ENCODE data around the gene VIL1.

The VIL1 gene

DNA sequence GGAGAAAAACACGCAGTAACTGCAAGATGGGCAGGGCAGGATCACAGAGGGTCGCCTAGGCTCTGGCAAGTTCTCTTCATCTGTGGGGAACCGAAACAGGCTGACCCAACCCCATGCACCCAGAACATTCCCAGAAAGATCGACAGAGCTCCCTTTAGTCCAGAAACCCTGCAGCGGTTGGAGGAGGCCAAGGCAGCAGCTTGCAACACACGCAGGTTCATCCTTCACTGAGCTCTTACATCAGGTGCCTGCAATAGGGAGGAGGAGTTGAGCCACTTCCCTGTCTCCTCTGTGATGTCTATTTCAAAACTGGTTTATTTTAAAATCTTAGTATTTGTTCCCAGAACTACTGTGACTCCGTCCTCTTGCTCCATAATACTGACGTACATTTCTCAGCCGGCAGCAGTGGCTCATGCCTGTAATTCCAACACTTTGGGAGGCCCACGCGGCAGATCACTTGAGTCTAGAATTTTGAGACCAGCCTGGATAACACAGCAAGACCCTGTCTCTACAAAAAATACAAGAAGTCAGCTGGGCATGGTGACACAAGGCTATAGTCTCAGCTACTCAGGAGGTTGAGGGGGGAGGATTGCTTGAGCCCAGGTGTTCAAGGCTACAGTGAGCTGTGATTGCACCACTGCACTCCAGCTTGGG, 48.4 kb upstream of the VIL1 start:
- no peak for ATAC-seq
- no peak for TF ChIP-seq SNAI2 (CRISPR knock-in tag; IDR thresholded peaks at IDR 0.05)
- TF ChIP-seq ZFP30 (CRISPR knock-in tag; IDR thresholded peaks at IDR 0.05) = no peak
- TF ChIP-seq ZNF70 (CRISPR knock-in tag; IDR thresholded peaks at IDR 0.05) = no peak
- TF ChIP-seq ZFP3 (CRISPR knock-in tag; IDR thresholded peaks at IDR 0.05) = no peak
- TF ChIP-seq, protein P1, sequence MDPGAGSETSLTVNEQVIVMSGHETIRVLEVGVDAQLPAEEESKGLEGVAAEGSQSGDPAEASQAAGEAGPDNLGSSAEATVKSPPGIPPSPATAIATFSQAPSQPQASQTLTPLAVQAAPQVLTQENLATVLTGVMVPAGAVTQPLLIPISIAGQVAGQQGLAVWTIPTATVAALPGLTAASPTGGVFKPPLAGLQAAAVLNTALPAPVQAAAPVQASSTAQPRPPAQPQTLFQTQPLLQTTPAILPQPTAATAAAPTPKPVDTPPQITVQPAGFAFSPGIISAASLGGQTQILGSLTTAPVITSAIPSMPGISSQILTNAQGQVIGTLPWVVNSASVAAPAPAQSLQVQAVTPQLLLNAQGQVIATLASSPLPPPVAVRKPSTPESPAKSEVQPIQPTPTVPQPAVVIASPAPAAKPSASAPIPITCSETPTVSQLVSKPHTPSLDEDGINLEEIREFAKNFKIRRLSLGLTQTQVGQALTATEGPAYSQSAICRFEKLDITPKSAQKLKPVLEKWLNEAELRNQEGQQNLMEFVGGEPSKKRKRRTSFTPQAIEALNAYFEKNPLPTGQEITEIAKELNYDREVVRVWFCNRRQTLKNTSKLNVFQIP (CRISPR knock-in tag; IDR thresholded peaks at IDR 0.05; ENCODE audit: borderline replicate concordance, low read depth) = no peak
- TF ChIP-seq CSDC2 (CRISPR knock-in tag; IDR thresholded peaks at IDR 0.05) = no peak
- TF ChIP-seq, protein P2, sequence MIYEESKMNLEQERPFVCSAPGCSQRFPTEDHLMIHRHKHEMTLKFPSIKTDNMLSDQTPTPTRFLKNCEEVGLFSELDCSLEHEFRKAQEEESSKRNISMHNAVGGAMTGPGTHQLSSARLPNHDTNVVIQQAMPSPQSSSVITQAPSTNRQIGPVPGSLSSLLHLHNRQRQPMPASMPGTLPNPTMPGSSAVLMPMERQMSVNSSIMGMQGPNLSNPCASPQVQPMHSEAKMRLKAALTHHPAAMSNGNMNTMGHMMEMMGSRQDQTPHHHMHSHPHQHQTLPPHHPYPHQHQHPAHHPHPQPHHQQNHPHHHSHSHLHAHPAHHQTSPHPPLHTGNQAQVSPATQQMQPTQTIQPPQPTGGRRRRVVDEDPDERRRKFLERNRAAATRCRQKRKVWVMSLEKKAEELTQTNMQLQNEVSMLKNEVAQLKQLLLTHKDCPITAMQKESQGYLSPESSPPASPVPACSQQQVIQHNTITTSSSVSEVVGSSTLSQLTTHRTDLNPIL (CRISPR knock-in tag; IDR thresholded peaks at IDR 0.05; ENCODE audit: low read depth) = no peak
- TF ChIP-seq, protein P3, sequence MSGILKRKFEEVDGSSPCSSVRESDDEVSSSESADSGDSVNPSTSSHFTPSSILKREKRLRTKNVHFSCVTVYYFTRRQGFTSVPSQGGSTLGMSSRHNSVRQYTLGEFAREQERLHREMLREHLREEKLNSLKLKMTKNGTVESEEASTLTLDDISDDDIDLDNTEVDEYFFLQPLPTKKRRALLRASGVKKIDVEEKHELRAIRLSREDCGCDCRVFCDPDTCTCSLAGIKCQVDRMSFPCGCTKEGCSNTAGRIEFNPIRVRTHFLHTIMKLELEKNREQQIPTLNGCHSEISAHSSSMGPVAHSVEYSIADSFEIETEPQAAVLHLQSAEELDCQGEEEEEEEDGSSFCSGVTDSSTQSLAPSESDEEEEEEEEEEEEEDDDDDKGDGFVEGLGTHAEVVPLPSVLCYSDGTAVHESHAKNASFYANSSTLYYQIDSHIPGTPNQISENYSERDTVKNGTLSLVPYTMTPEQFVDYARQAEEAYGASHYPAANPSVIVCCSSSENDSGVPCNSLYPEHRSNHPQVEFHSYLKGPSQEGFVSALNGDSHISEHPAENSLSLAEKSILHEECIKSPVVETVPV (CRISPR knock-in tag; IDR thresholded peaks at IDR 0.05) = no peak
- TF ChIP-seq GLIS3 (CRISPR knock-in tag; IDR thresholded peaks at IDR 0.05) = no peak
- TF ChIP-seq PPARA (CRISPR knock-in tag; IDR thresholded peaks at IDR 0.05; ENCODE audit: borderline replicate concordance) = no peak
- no peak for TF ChIP-seq TOX (CRISPR knock-in tag; IDR thresholded peaks at IDR 0.05; ENCODE audit: borderline replicate concordance)
- TF ChIP-seq OSR1 (CRISPR knock-in tag; IDR thresholded peaks at IDR 0.05) = no peak
- no peak for TF ChIP-seq ZNF565 (CRISPR knock-in tag; conservative IDR thresholded peaks at IDR 0.05; ENCODE audit: low read depth)
- TF ChIP-seq BACH2 (CRISPR knock-in tag; IDR thresholded peaks at IDR 0.05; ENCODE audit: borderline replicate concordance) = no peak
- TF ChIP-seq, protein P4, sequence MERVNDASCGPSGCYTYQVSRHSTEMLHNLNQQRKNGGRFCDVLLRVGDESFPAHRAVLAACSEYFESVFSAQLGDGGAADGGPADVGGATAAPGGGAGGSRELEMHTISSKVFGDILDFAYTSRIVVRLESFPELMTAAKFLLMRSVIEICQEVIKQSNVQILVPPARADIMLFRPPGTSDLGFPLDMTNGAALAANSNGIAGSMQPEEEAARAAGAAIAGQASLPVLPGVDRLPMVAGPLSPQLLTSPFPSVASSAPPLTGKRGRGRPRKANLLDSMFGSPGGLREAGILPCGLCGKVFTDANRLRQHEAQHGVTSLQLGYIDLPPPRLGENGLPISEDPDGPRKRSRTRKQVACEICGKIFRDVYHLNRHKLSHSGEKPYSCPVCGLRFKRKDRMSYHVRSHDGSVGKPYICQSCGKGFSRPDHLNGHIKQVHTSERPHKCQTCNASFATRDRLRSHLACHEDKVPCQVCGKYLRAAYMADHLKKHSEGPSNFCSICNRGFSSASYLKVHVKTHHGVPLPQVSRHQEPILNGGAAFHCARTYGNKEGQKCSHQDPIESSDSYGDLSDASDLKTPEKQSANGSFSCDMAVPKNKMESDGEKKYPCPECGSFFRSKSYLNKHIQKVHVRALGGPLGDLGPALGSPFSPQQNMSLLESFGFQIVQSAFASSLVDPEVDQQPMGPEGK (CRISPR knock-in tag; IDR thresholded peaks at IDR 0.05; ENCODE audit: borderline replicate concordance) = no peak
- TF ChIP-seq ARNTL (CRISPR knock-in tag; IDR thresholded peaks at IDR 0.05; ENCODE audit: borderline replicate concordance, low read depth) = no peak
- no peak for TF ChIP-seq ESRRG (CRISPR knock-in tag; IDR thresholded peaks at IDR 0.05)
- TF ChIP-seq ISL1 (CRISPR knock-in tag; IDR thresholded peaks at IDR 0.05) = no peak
- TF ChIP-seq, protein P5, sequence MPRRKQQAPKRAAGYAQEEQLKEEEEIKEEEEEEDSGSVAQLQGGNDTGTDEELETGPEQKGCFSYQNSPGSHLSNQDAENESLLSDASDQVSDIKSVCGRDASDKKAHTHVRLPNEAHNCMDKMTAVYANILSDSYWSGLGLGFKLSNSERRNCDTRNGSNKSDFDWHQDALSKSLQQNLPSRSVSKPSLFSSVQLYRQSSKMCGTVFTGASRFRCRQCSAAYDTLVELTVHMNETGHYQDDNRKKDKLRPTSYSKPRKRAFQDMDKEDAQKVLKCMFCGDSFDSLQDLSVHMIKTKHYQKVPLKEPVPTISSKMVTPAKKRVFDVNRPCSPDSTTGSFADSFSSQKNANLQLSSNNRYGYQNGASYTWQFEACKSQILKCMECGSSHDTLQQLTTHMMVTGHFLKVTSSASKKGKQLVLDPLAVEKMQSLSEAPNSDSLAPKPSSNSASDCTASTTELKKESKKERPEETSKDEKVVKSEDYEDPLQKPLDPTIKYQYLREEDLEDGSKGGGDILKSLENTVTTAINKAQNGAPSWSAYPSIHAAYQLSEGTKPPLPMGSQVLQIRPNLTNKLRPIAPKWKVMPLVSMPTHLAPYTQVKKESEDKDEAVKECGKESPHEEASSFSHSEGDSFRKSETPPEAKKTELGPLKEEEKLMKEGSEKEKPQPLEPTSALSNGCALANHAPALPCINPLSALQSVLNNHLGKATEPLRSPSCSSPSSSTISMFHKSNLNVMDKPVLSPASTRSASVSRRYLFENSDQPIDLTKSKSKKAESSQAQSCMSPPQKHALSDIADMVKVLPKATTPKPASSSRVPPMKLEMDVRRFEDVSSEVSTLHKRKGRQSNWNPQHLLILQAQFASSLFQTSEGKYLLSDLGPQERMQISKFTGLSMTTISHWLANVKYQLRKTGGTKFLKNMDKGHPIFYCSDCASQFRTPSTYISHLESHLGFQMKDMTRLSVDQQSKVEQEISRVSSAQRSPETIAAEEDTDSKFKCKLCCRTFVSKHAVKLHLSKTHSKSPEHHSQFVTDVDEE (CRISPR knock-in tag; IDR thresholded peaks at IDR 0.05) = no peak
- TF ChIP-seq RARB (CRISPR knock-in tag; IDR thresholded peaks at IDR 0.05) = no peak

DNA sequence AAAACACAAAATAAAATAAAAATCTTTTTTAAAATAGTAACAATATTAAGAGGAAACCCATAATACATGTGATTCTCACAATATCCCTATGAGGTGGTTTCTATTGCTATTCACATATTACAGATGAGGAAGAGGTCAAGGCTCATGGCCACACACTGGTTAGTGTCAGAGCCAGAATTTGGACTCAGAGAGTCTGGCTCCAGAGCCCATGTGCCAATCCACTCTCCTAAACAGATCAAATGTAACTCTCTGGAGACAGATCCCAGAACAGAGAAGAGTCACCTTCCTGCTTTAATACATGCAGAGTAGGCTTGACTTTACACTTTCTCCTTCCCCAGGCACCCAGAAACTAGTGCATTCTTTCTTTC, 47.0 kb upstream of the VIL1 start:
- no peak for TF ChIP-seq ZNF8 (CRISPR knock-in tag; IDR thresholded peaks at IDR 0.05)
- TF ChIP-seq ZNF565 (CRISPR knock-in tag; conservative IDR thresholded peaks at IDR 0.05; ENCODE audit: low read depth) = no peak
- TF ChIP-seq, protein P3 (CRISPR knock-in tag; IDR thresholded peaks at IDR 0.05) = no peak
- no peak for TF ChIP-seq GLIS3 (CRISPR knock-in tag; IDR thresholded peaks at IDR 0.05)
- TF ChIP-seq, protein P2 (CRISPR knock-in tag; IDR thresholded peaks at IDR 0.05; ENCODE audit: low read depth) = no peak
- TF ChIP-seq ISL1 (CRISPR knock-in tag; IDR thresholded peaks at IDR 0.05) = no peak
- no peak for TF ChIP-seq ZFP3 (CRISPR knock-in tag; IDR thresholded peaks at IDR 0.05)
- TF ChIP-seq TCF4 (CRISPR knock-in tag; IDR thresholded peaks at IDR 0.05; ENCODE audit: borderline replicate concordance) = no peak
- no peak for TF ChIP-seq TOX (CRISPR knock-in tag; IDR thresholded peaks at IDR 0.05; ENCODE audit: borderline replicate concordance)
- ATAC-seq = no peak
